GM21619 (cell line): ENCODE data around the gene ZBTB16.

ENCODE experiments used
- ATAC-seq: cut with Tn5 transposase; IDR thresholded peaks from one replicate; pipeline ENCODE4 v1.9.1; 2021; ENCODE audit not compliant: unreplicated experiment

Gene ZBTB16

GRCh38 chr11:114228435-114229411 lies 169.2 kb downstream of the ZBTB16 start:
- no peak for ATAC-seq

GRCh38 chr11:114230031-114230704 lies 170.7 kb downstream of the ZBTB16 start:
- no peak for ATAC-seq

GRCh38 chr11:114232400-114233059 lies 173.0 kb downstream of the ZBTB16 start:
- ATAC-seq, result no peak

- ATAC-seq, result no peak
These were observed 174.2 kb downstream of the ZBTB16 start for GRCh38 chr11:114233755-114234154.

GRCh38 chr11:114236829-114237228 lies 177.3 kb downstream of the ZBTB16 start:
- ATAC-seq, result no peak

GRCh38 chr11:114237321-114238280 lies 178.1 kb downstream of the ZBTB16 start:
- ATAC-seq, result no peak

GRCh38 chr11:114239753-114240161 lies 180.2 kb downstream of the ZBTB16 start:
- no peak for ATAC-seq

- ATAC-seq, result no peak
These were observed 182.5 kb downstream of the ZBTB16 start for GRCh38 chr11:114242032-114242431.

GRCh38 chr11:114243461-114244372 lies 184.2 kb downstream of the ZBTB16 start:
- ATAC-seq, result no peak

- ATAC-seq, result no peak
These were observed 185.3 kb downstream of the ZBTB16 start for GRCh38 chr11:114244726-114245394.

GRCh38 chr11:114246321-114247069 lies 187.0 kb downstream of the ZBTB16 start:
- ATAC-seq, result no peak

- no peak for ATAC-seq
These were observed 187.7 kb downstream of the ZBTB16 start for GRCh38 chr11:114247070-114247789.

- ATAC-seq, result no peak
These were observed 190.7 kb downstream of the ZBTB16 start for GRCh38 chr11:114250180-114250579.

- ATAC-seq, result no peak
These were observed 191.7 kb downstream of the ZBTB16 start for GRCh38 chr11:114250993-114251814.

GRCh38 chr11:114251815-114252337 lies 192.4 kb downstream of the ZBTB16 start:
- no peak for ATAC-seq

GRCh38 chr11:114252767-114253166 lies 193.3 kb downstream of the ZBTB16 start:
- ATAC-seq, result no peak
